ENCODE measurements around the gene CHD9.

Gene CHD9

DNA sequence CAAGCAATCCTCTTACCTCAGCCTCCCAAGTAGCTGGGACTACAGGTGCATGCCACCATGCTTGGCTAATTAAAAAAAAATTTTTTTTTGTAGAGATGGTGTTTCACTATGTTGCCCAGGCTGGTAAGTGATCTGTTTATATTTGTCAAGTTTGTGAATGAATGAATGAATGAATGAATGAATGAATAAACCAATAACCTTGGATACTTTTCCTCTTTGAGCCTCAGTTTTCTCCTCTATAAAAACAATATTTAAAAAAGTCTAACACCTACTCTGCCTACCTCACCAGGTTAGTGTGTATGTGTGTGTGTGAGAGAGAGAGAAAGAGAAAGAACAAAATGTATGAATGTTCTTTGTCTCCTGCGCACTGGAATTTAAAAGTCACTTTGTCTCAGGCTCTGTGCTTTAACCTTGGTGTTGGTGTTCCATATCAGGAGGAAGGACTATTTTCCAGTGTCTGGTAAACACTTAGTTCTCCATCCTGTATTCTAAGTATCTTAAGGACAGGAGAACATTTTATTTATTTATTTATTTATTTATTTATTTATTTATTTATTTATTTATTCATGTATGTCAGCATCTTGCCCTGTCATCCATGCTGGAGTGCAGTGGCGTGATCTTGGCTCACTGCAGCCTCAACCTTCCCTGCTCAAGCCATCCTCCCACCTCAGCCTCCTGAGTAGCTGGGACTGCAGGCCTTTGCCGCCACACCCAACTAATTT lies 27.1 kb downstream of the CHD9 start (continued):
- TF ChIP-seq, protein P1, sequence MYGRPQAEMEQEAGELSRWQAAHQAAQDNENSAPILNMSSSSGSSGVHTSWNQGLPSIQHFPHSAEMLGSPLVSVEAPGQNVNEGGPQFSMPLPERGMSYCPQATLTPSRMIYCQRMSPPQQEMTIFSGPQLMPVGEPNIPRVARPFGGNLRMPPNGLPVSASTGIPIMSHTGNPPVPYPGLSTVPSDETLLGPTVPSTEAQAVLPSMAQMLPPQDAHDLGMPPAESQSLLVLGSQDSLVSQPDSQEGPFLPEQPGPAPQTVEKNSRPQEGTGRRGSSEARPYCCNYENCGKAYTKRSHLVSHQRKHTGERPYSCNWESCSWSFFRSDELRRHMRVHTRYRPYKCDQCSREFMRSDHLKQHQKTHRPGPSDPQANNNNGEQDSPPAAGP (tag by site-specific recombination; IDR thresholded peaks at IDR 0.05), result no peak
- TF ChIP-seq OVOL3 (tag by site-specific recombination; IDR thresholded peaks at IDR 0.05) (no peak), KLF10 (tag by site-specific recombination; IDR thresholded peaks at IDR 0.05) (no peak), BCL11B (tag by site-specific recombination; IDR thresholded peaks at IDR 0.05; ENCODE audit: low read depth) (no peak), EGR2 (tag by site-specific recombination; IDR thresholded peaks at IDR 0.05; ENCODE audit: low read depth) (no peak), SP3 (tag by site-specific recombination; IDR thresholded peaks at IDR 0.05) (no peak), ZNF155 (tag by site-specific recombination; IDR thresholded peaks at IDR 0.05) (no peak), ZNF654 (tag by site-specific recombination; IDR thresholded peaks at IDR 0.05; ENCODE audit: low read depth) (peak; percentile 31), YY2 (tag by site-specific recombination; IDR thresholded peaks at IDR 0.05) (no peak), ZNF510 (tag by site-specific recombination; IDR thresholded peaks at IDR 0.05; ENCODE audit: insufficient replicate concordance) (no peak), ZNF596 (tag by site-specific recombination; IDR thresholded peaks at IDR 0.05) (no peak), ZBTB17 (tag by site-specific recombination; IDR thresholded peaks at IDR 0.05) (no peak), ZFP69B (tag by site-specific recombination; IDR thresholded peaks at IDR 0.05) (no peak), ZNF433 (tag by site-specific recombination; IDR thresholded peaks at IDR 0.05; ENCODE audit: low read depth) (peak; percentile 52), ZNF211 (tag by site-specific recombination; IDR thresholded peaks at IDR 0.05; ENCODE audit: low read depth) (no peak), ZNF514 (tag by site-specific recombination; IDR thresholded peaks at IDR 0.05) (no peak), ZNF768 (tag by site-specific recombination; IDR thresholded peaks at IDR 0.05) (no peak), ZNF302 (tag by site-specific recombination; IDR thresholded peaks at IDR 0.05; ENCODE audit: low read depth) (0 out of 2 replicates have a peak, but pooled peaks have one; percentile 30), ZNF544 (tag by site-specific recombination; IDR thresholded peaks at IDR 0.05) (no peak), ZNF426 (tag by site-specific recombination; IDR thresholded peaks at IDR 0.05) (peak; percentile 85), ZSCAN23 (tag by site-specific recombination; IDR thresholded peaks at IDR 0.05) (no peak), ZNF624 (tag by site-specific recombination; IDR thresholded peaks at IDR 0.05) (no peak), ZNF785 (tag by site-specific recombination; IDR thresholded peaks at IDR 0.05) (no peak), ZNF138 (tag by site-specific recombination; IDR thresholded peaks at IDR 0.05; ENCODE audit: borderline replicate concordance) (0 out of 2 replicates have a peak, but pooled peaks have one; percentile 82)
- TF ChIP-seq, protein P2, sequence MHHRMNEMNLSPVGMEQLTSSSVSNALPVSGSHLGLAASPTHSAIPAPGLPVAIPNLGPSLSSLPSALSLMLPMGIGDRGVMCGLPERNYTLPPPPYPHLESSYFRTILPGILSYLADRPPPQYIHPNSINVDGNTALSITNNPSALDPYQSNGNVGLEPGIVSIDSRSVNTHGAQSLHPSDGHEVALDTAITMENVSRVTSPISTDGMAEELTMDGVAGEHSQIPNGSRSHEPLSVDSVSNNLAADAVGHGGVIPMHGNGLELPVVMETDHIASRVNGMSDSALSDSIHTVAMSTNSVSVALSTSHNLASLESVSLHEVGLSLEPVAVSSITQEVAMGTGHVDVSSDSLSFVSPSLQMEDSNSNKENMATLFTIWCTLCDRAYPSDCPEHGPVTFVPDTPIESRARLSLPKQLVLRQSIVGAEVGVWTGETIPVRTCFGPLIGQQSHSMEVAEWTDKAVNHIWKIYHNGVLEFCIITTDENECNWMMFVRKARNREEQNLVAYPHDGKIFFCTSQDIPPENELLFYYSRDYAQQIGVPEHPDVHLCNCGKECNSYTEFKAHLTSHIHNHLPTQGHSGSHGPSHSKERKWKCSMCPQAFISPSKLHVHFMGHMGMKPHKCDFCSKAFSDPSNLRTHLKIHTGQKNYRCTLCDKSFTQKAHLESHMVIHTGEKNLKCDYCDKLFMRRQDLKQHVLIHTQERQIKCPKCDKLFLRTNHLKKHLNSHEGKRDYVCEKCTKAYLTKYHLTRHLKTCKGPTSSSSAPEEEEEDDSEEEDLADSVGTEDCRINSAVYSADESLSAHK (tag by site-specific recombination; IDR thresholded peaks at IDR 0.05), result no peak
- TF ChIP-seq, protein P3, sequence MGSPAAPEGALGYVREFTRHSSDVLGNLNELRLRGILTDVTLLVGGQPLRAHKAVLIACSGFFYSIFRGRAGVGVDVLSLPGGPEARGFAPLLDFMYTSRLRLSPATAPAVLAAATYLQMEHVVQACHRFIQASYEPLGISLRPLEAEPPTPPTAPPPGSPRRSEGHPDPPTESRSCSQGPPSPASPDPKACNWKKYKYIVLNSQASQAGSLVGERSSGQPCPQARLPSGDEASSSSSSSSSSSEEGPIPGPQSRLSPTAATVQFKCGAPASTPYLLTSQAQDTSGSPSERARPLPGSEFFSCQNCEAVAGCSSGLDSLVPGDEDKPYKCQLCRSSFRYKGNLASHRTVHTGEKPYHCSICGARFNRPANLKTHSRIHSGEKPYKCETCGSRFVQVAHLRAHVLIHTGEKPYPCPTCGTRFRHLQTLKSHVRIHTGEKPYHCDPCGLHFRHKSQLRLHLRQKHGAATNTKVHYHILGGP (tag by site-specific recombination; IDR thresholded peaks at IDR 0.05), result no peak
- TF ChIP-seq, protein P4, sequence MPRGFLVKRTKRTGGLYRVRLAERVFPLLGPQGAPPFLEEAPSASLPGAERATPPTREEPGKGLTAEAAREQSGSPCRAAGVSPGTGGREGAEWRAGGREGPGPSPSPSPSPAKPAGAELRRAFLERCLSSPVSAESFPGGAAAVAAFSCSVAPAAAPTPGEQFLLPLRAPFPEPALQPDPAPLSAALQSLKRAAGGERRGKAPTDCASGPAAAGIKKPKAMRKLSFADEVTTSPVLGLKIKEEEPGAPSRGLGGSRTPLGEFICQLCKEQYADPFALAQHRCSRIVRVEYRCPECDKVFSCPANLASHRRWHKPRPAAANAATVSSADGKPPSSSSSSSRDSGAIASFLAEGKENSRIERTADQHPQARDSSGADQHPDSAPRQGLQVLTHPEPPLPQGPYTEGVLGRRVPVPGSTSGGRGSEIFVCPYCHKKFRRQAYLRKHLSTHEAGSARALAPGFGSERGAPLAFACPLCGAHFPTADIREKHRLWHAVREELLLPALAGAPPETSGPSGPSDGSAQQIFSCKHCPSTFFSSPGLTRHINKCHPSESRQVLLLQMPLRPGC (tag by site-specific recombination; IDR thresholded peaks at IDR 0.05), result no peak
- TF ChIP-seq, protein P5, sequence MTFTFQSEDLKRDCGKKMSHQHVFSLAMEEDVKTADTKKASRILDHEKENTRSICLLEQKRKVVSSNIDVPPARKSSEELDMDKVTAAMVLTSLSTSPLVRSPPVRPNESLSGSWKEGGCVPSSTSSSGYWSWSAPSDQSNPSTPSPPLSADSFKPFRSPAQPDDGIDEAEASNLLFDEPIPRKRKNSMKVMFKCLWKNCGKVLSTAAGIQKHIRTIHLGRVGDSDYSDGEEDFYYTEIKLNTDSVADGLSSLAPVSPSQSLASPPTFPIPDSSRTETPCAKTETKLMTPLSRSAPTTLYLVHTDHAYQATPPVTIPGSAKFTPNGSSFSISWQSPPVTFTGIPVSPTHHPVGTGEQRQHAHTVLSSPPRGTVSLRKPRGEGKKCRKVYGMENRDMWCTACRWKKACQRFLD (tag by site-specific recombination; IDR thresholded peaks at IDR 0.05), result no peak
- TF ChIP-seq, protein P6, sequence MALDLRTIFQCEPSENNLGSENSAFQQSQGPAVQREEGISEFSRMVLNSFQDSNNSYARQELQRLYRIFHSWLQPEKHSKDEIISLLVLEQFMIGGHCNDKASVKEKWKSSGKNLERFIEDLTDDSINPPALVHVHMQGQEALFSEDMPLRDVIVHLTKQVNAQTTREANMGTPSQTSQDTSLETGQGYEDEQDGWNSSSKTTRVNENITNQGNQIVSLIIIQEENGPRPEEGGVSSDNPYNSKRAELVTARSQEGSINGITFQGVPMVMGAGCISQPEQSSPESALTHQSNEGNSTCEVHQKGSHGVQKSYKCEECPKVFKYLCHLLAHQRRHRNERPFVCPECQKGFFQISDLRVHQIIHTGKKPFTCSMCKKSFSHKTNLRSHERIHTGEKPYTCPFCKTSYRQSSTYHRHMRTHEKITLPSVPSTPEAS (tag by site-specific recombination; IDR thresholded peaks at IDR 0.05), result no peak
- TF ChIP-seq, protein P7, sequence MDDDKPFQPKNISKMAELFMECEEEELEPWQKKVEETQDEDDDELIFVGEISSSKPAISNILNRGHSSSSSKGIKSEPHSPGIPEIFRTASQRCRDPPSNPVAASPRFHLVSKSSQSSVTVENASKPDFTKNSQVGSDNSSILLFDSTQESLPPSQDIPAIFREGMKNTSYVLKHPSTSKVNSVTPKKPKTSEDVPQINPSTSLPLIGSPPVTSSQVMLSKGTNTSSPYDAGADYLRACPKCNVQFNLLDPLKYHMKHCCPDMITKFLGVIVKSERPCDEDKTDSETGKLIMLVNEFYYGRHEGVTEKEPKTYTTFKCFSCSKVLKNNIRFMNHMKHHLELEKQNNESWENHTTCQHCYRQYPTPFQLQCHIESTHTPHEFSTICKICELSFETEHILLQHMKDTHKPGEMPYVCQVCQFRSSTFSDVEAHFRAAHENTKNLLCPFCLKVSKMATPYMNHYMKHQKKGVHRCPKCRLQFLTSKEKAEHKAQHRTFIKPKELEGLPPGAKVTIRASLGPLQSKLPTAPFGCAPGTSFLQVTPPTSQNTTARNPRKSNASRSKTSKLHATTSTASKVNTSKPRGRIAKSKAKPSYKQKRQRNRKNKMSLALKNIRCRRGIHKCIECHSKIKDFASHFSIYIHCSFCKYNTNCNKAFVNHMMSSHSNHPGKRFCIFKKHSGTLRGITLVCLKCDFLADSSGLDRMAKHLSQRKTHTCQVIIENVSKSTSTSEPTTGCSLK (tag by site-specific recombination; IDR thresholded peaks at IDR 0.05), result no peak

Measured in HEK293 (cell line).